Stimulated activated memory B cell treated with anti-CD40 and anti-IgM and Interleukin-4, amounts not matched to agents 10 μg/mL and 1 μg/mL and 100 μg/mL, for 72 hours (primary cell): ENCODE measurements around the gene SMAD7.

Experiments
- ATAC-seq: fragments of 150-1000 bp; cut with Tn5 transposase; 2 replicates; pipeline ENCODE4 v1.10.0; 2021
- H3K27ac Mint-ChIP-seq: one replicate; pipeline ENCODE4 v1.8.0; 2022; ENCODE audit warnings: mild to moderate bottlenecking, mixed read lengths
- H3K27me3 Mint-ChIP-seq: one replicate; pipeline ENCODE4 v1.8.0; 2022; ENCODE audit warnings: mixed read lengths
- H3K36me3 Mint-ChIP-seq: one replicate; pipeline ENCODE4 v1.8.0; 2022; ENCODE audit warnings: mixed read lengths
- H3K4me1 Mint-ChIP-seq: one replicate; pipeline ENCODE4 v1.8.0; 2022; ENCODE audit warnings: mixed read lengths
- H3K4me3 Mint-ChIP-seq: one replicate; pipeline ENCODE4 v1.8.0; 2022; ENCODE audit warnings: mild to moderate bottlenecking, moderate library complexity, mixed read lengths
- H3K9me3 Mint-ChIP-seq: one replicate; pipeline ENCODE4 v1.8.0; 2022; ENCODE audit warnings: mixed read lengths

Gene SMAD7

DNA sequence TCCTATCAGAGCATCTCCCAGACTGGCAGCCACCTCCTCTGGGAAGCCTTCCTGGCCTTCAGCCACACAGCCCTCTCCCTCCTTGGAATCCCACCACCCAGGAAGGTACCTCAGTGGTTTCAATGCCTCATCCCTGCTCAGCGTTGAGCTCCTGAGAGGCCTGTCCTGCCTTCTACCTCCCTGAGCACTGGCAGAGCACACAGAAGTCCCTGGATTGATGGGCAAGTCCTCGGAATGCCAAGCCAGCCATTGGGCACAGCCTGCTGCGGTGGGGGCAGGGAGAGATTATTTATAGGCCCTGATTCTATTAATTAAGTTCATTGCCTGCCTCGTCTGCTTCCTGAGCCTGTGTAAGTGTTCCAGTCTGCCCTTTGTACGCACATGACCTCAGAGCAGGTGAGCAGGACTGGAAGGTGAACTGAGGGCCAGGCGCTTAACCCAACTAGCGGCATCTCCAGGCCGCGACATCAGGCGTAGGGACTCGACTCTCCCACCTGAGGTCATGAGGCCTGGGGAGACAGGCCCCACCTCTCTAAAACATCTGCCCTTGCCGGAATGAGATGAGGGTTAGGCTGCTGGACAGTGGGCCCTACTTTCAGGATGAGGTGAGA is 63.4 kb downstream of the SMAD7 start:
- H3K9me3 Mint-ChIP-seq, result no peaks in the 10 kb centered on the region
- H3K4me3 Mint-ChIP-seq, result no peak overlapping the region
- no peaks in the 10 kb centered on the region for H3K36me3 Mint-ChIP-seq
- no peak for ATAC-seq
- H3K27me3 Mint-ChIP-seq, result no peaks in the 10 kb centered on the region
- peaks cover 15% of the 10 kb centered on the region for H3K4me1 Mint-ChIP-seq
- H3K27ac Mint-ChIP-seq, result no peak overlapping the region

DNA sequence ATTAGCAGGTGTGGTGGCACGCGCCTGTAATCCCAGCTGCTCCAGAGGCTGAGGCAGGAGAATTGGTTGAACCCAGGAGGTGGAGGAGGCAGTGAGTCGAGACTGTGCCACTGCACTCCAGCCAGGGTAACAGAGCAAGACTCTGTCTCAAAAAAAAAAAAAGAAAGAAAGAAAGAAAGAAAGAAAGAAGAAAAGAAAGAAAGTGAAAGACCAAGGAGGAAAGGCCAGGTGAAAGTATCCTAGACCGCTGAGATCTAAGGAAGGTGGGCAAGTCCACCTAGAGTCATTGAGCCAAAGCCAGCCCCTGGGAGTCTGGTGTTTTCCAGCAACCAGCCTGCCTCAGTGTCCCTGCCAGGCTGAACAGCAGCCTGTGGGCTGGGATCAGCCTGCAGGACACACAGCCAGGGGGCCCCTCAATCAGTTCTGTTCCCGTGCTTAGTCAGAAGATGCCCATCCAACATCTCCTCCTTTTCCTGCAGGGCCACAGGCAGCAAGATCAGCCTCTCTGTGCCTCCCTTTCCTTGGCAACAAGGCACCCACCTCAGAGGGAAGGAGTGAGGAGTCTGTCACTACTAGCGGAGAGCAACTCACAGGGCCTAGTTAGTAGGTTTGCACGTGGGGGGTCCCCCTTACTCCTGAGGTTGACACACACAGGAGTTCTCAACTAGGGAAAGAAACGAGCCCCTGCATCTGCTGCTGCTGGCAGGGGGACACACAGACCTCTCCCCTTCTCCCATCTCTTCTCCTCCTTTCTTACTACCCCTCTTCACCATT is 64.1 kb downstream of the SMAD7 start:
- no peaks in the 10 kb centered on the region for H3K9me3 Mint-ChIP-seq
- H3K36me3 Mint-ChIP-seq, result no peaks in the 10 kb centered on the region
- no peak for ATAC-seq
- H3K27ac Mint-ChIP-seq, result peak overlapping the region; percentile 45
- H3K27me3 Mint-ChIP-seq, result no peaks in the 10 kb centered on the region
- peaks cover 15% of the 10 kb centered on the region for H3K4me1 Mint-ChIP-seq
- H3K4me3 Mint-ChIP-seq, result no peak overlapping the region

DNA sequence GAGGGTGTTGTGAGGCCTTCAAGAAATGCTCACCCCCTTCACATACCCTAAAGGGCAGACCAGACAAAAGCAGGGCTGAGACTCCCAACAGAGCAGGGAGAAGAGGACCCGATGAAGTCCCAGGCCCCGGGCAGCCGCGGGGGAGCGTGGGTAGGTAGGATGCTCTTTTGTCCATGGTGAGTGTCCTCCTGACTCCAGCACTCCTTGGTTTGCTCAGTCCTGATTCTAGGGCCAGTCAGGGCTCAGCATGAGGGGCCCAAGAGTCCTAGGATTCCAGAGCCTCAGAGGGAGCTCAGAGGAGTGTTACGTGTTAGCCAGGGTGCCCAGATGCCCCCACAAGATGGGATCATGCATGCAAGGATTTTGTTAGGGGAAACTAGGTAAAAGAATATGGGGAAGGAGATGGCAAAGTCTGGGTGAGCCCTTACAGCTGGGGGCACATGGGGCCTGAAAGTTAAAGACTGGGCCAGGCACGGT is 64.8 kb downstream of the SMAD7 start:
- Mint-ChIP-seq H3K27ac (peak overlapping the region; percentile 45), H3K27me3 (no peaks in the 10 kb centered on the region), H3K4me3 (no peak overlapping the region), H3K4me1 (peaks cover 15% of the 10 kb centered on the region), H3K36me3 (no peaks in the 10 kb centered on the region), H3K9me3 (no peaks in the 10 kb centered on the region)
- ATAC-seq, result no peak

DNA sequence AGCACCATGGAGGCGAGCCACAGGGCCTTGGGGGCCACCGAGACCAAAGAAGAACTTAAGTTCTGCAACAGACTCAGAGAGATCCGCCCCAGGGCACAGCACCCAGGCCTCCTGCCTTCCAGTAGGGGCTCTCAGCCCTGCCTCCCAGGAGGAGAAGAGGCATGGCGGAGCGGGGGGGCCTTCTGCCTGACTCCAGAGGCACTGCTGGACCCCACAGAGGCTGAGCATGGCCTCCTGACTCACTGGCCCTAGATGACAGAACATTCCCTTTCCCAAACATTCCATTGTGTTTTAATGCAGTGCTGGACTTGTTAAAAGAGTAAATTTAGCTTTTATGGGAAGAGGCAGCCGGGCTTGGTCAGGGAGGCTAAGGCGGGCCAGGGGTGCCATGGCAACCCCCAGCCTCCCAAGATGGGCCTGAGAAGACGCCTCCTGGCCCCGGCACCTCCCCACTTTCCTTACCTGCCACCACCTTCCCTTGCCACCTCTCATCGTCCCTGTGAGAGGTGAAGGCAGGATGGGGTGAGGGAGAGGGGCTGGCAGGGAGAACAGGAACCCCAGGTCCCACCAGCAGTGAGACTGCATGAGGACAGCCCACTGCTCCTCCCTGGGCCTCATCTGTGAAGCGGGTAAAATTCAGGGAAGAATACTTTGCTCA is 65.4 kb downstream of the SMAD7 start:
- Mint-ChIP-seq H3K36me3 (no peaks in the 10 kb centered on the region), H3K9me3 (no peaks in the 10 kb centered on the region), H3K27ac (peak overlapping the region; percentile 3), H3K4me1 (peaks cover 15% of the 10 kb centered on the region), H3K27me3 (no peaks in the 10 kb centered on the region), H3K4me3 (no peak overlapping the region)
- no peak for ATAC-seq

DNA sequence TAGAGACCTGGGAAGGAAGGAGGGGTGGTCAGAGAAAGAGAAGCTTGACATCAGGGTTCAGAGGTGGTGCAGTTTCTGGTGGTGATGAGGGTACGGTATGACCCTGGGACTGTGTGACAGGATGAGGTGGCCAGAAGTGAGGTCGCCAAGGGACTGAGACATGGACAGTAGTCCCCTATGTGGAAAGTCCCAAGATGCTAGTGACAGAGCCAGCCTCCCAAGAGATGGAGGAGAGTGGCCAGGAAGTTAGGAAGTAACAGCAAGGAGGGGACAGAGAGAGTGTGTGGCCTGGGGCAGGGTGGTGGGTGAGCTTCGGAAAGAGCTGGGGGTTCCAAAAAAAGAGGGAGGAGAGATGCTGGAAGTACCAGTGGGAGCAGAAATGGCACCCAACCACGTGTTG is 66.0 kb downstream of the SMAD7 start:
- ATAC-seq, result no peak

DNA sequence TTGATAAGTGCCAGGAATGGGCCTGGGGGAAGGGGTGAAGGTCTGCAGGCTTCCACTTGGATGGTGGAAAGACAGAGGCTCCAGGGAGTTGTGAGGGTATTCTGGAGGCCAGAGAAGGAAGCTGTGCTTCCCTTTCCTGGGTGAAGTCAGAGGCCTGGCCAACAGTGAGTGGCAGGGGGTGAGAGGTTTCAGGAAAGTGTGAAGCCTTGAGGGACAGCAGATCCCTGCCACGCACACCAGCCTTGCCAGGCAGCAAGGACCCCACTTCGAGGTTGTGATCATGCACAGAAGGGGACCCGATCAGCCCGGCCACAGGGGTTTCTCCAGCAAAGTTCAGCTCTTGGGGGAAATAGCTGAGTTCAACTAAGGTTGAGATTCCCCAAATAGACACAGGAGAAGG is 66.5 kb downstream of the SMAD7 start:
- Mint-ChIP-seq H3K9me3 (no peaks in the 10 kb centered on the region), H3K27me3 (no peaks in the 10 kb centered on the region), H3K4me3 (no peak overlapping the region), H3K27ac (peak overlapping the region; percentile 3), H3K4me1 (peaks cover 9% of the 10 kb centered on the region), H3K36me3 (no peaks in the 10 kb centered on the region)
- ATAC-seq, result no peak

More for the DNA sequence above, 66.0 kb downstream of the SMAD7 start:
- Mint-ChIP-seq H3K9me3 (no peaks in the 10 kb centered on the region), H3K27me3 (no peaks in the 10 kb centered on the region), H3K36me3 (no peaks in the 10 kb centered on the region), H3K4me1 (peaks cover 10% of the 10 kb centered on the region), H3K4me3 (no peak overlapping the region), H3K27ac (peak overlapping the region; percentile 3)

DNA sequence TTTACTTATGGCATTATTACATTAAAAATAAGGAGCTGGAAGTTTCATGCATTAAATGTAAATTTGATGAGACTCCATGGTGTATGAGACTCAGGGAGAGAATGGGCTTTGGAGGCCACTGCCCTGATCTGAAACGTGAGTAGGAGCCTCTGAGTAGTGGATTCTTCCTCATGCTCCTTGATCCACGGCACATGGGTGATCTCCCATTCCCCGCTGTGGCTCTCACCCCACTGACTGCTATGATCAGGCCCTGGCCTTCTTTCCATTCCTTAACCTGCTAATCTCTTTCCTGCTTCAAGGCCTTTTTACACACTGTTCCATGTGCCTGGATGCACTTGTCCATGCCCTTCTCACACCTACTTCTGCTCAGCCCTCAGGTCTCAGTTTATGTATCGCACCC is 68.4 kb downstream of the SMAD7 start:
- Mint-ChIP-seq H3K36me3 (no peaks in the 10 kb centered on the region), H3K27me3 (peaks cover 10% of the 10 kb centered on the region), H3K9me3 (no peaks in the 10 kb centered on the region), H3K4me1 (peaks cover 9% of the 10 kb centered on the region), H3K4me3 (no peak overlapping the region), H3K27ac (no peak overlapping the region)
- no peak for ATAC-seq

DNA sequence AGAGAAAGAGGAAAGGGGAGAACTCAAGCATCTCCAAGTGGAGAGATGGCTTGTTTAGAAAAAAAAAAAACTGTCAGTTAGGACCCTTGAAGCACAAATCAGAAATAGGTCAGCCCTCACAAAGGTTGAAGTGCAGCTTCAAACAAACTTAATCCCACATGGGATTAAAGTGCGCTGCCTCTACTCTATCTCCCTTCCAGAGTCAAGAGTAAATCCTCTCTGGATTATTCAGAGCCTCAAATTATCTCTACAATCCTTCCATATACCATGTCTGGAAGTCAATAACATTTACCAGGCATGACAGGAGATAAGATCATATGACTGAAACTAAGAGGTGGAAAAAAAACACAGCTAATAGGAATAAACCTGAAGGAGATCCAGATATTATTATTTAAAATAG is 69.8 kb downstream of the SMAD7 start:
- Mint-ChIP-seq H3K4me1 (peaks cover 16% of the 10 kb centered on the region), H3K27me3 (peaks cover 10% of the 10 kb centered on the region), H3K9me3 (no peaks in the 10 kb centered on the region), H3K4me3 (no peak overlapping the region), H3K27ac (no peak overlapping the region), H3K36me3 (no peaks in the 10 kb centered on the region)
- ATAC-seq, result no peak

DNA sequence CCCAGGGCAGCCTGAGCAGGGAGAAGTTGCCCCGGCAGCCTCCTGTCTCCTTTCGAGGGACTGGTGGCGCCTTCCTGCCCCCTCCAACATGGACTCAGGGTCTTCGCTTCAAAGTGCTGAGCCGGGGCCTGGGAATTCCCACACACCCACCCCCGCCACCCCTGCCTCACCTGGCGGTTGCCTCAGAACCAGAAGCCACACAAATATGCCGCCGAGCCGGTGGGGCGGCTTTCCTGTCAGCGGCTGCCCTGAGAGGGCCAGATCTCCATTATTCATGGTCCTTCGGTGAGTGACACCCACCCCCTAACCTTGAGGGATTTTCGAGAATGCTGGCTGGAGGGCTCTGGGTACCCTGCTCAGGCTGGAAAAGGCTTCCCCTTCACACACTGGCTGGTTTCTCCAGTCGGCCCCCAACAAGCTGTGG is 71.7 kb downstream of the SMAD7 start:
- no peak overlapping the region for H3K27ac Mint-ChIP-seq
- no peak for ATAC-seq
- peaks cover 10% of the 10 kb centered on the region for H3K27me3 Mint-ChIP-seq

DNA sequence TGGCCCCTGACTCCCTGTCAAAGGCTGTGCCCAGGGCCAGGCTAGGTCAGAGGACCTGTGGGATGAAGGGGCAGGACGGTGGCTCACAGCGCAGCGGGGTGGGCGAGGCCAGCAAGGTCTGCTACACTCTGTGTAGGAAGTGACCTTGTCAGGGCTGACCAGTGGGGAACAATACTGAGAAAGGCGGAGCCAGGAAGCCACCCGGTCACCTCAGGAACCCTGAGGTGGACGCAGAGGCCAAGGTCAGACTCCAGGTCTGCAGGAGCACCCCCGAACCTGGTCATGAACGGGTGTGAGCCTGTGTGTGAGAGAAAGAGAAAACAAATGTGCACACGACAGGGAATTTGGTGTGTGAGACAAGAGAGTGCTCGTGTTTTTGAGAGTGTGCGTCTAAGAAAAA is 72.3 kb downstream of the SMAD7 start:
- no peak for ATAC-seq
- peaks cover 10% of the 10 kb centered on the region for H3K27me3 Mint-ChIP-seq
- no peaks in the 10 kb centered on the region for H3K9me3 Mint-ChIP-seq
- H3K36me3 Mint-ChIP-seq, result no peaks in the 10 kb centered on the region
- H3K27ac Mint-ChIP-seq, result no peak overlapping the region
- peaks cover 11% of the 10 kb centered on the region for H3K4me1 Mint-ChIP-seq
- H3K4me3 Mint-ChIP-seq, result no peak overlapping the region

More for the DNA sequence above, 71.7 kb downstream of the SMAD7 start:
- H3K4me1 Mint-ChIP-seq, result peaks cover 11% of the 10 kb centered on the region
- no peaks in the 10 kb centered on the region for H3K9me3 Mint-ChIP-seq
- H3K36me3 Mint-ChIP-seq, result no peaks in the 10 kb centered on the region
- no peak overlapping the region for H3K4me3 Mint-ChIP-seq

DNA sequence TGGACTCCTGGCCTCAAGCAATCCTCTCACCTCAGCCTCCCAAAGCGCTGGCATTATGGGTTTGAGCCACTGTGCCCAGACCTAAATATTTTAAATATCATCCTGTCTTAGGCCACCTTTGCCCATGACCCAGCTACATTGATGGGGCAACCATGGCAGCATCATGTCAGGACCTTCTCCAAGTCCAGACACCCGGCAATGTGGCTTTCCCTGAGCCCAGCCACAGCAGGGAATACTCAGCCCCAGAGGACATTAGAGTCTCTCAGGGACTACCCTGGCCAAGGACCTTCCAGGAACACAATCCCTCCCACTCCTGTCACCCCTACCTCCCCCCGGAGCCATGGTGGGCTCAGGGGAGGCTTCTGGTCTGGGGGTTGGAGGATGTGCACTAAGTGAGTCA is 72.8 kb downstream of the SMAD7 start:
- no peaks in the 10 kb centered on the region for H3K36me3 Mint-ChIP-seq
- H3K4me1 Mint-ChIP-seq, result peaks cover 16% of the 10 kb centered on the region
- H3K27ac Mint-ChIP-seq, result no peak overlapping the region
- H3K9me3 Mint-ChIP-seq, result no peaks in the 10 kb centered on the region
- H3K4me3 Mint-ChIP-seq, result no peak overlapping the region
- H3K27me3 Mint-ChIP-seq, result peaks cover 10% of the 10 kb centered on the region
- no peak for ATAC-seq

DNA sequence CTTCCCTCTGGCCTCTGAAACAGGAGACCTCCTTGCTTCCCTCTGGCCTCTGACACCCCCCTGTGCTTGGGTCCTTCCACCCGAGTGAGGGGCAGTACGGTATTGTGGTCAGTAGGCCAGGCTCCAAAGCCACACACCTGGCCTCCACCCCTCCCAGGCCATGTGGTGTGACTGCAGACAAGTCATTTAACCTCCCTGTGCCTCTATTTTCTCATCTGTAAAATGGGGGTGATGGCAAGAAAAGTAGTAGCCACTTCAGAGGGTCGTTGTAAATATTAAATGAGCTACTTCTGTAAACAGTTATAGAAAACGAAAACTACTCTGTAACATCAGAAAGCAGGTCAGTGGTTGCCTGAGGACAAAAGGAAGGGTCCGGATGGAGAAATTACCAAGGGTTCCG is 74.2 kb downstream of the SMAD7 start:
- Mint-ChIP-seq H3K27me3 (peaks cover 10% of the 10 kb centered on the region), H3K9me3 (no peaks in the 10 kb centered on the region), H3K27ac (no peak overlapping the region), H3K4me3 (no peak overlapping the region), H3K4me1 (peaks cover 17% of the 10 kb centered on the region), H3K36me3 (no peaks in the 10 kb centered on the region)
- no peak for ATAC-seq

DNA sequence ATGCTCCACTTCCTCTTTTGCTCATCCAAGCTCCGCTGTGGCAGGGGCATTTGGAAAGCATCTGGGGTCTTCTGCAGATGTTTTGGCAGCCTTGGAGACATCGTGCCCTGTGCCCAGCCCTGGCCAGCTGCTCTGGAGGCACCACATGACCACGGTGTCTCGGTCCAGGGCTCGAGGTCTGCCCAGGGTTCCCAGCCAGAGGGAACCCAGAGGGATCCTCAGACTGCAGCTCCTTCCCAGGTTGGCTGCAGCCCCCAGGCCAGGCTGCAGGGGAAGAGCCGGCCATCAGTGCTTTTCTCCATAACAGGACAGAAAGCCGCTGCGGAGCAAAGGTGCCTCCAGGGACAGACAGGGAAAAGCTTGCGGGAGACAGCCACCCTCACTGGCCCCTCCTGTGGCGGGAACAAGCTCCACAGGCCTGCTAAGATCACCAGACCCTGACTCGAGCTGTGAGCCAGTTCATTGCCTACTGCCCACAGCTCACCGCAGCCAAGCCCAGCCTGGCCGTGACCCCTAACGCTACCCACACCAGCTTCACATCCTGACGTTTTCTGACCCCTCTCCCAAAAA is 74.7 kb downstream of the SMAD7 start:
- no peak overlapping the region for H3K4me3 Mint-ChIP-seq
- no peak for ATAC-seq
- H3K9me3 Mint-ChIP-seq, result no peaks in the 10 kb centered on the region
- H3K27ac Mint-ChIP-seq, result no peak overlapping the region
- H3K36me3 Mint-ChIP-seq, result no peaks in the 10 kb centered on the region
- H3K4me1 Mint-ChIP-seq, result peaks cover 17% of the 10 kb centered on the region
- peaks cover 10% of the 10 kb centered on the region for H3K27me3 Mint-ChIP-seq

DNA sequence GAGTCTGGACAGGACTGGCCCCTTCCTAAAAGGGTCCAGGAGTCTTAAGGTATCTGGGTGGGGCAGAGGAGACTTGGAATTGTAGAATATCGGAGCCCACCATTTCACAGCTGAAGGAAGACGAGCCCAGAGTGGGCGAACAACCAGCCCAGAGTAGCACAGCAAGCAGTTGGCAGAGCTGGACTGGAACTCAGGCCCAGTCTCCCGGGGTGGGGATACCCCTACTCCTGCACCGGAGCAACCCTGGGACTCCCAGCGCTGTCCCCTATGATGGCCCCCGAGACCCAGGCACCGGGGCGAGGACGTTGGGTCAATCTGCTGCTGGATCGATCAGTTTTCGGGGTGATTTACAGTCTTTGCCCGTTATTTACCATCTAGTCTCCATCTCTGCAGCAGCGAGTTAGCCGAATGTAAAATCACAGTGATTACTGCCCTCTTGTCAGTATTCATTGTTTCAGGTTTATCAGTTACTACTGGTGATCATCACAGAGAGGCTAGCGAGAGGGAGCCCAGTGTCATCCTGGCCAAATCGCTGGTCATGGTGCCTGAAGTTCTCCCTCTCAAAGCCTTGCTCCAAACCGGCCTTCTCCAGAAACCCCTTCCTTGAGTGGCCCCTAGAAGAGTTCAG is 75.3 kb downstream of the SMAD7 start:
- Mint-ChIP-seq H3K4me3 (no peak overlapping the region), H3K9me3 (no peaks in the 10 kb centered on the region), H3K36me3 (no peaks in the 10 kb centered on the region), H3K4me1 (peaks cover 17% of the 10 kb centered on the region), H3K27ac (no peak overlapping the region), H3K27me3 (peaks cover 10% of the 10 kb centered on the region)
- ATAC-seq, result no peak

DNA sequence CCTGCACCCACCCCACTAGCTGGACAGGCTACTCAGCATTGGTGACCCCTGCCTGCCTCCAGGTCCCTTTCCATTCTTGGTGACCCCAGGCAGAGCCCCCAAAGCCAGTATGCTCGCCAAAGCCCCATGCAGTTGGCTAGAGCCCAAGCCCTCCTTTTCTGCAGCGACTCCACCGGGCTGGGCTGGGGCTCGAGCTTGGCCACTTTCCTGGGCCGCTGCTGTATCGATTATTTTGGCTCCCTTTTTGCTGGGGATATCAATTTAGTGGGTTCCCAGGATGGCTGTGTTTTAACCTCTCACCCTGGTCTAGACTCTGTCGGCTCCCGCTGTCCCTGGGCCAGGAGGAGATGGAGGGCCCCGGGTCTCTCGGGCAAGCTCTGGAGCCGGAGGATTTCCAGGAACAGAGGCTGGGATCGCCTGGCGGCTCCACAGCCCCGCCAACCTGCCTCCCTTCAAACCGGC is 76.0 kb downstream of the SMAD7 start:
- H3K4me3 Mint-ChIP-seq, result no peak overlapping the region
- peaks cover 10% of the 10 kb centered on the region for H3K27me3 Mint-ChIP-seq
- no peak overlapping the region for H3K27ac Mint-ChIP-seq
- H3K4me1 Mint-ChIP-seq, result peaks cover 20% of the 10 kb centered on the region
- no peak for ATAC-seq
- H3K9me3 Mint-ChIP-seq, result no peaks in the 10 kb centered on the region
- no peaks in the 10 kb centered on the region for H3K36me3 Mint-ChIP-seq
